HG02588 (cell line): ENCODE measurements around the gene B4GALT6.

ENCODE experiments used
- ATAC-seq: cut with Tn5 transposase; IDR thresholded peaks from one replicate; pipeline ENCODE4 v1.9.1; 2021; ENCODE audit warnings: mild to moderate bottlenecking, moderate library complexity; ENCODE audit not compliant: unreplicated experiment

B4GALT6 gene

GRCh38 chr18:31634331-31634713 is 50.1 kb downstream of the B4GALT6 start:
- ATAC-seq, result peak; percentile 97

DNA sequence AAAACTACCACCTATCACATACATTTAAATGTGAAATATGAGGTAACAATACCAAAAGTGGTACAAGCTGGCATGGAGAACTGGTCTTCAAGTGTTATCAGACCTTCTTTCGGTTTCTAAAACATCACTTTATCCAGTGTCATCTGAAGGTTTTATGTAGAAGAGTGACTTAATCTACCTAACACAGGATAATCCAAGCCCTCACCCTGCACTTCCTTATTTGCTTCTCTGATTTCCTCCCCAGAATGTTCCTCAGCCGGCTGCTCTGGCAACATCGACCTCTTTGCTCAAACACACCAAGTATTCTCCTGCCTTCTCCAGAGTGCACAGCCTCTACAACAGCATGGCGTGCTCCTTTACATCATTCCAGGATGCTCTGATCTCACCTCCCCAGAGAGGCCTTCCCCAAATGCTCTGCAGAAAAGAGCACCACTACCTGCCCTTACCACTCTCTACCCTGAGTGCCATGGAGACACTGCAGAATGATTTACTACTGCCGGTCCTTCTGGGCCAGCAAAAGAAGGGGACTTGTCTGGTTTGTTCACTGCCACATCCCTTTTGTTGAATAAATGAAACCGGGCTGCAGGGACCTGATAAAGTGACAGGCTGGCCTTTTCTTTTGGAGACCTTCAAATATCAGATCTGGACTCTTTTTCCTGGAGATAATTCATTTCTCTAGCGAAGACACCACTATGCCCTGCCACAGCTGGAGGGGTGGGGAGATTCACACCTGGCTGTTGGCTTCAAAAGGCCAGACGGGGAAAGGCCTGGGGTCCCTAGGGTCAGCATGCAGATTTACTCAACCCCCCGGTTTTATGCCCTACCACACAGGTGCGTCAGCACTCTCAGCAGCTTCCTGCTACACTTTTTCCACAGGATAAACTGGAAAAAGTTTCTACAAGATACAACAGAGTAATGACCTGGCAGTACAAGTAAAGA is 50.7 kb downstream of the B4GALT6 start:
- ATAC-seq, result peak; percentile 7

DNA sequence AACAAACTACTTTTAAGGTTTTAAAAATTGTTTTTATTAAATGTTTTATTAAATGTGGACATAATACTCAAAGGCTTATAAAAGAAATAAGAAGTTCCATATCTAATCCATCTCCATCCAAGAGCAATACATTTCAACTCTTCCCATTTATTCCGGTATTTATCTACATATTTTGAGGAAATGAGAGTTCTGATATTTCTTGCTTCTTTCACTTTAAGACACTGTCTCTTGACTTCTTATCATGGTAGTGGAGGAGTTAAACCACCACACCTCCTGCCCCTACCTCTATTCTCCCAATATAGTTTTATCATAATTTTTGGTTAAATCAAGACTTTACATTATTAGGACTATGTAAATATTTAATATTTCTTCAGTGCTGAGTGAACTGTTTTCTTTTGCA is 52.0 kb downstream of the B4GALT6 start:
- no peak for ATAC-seq

GRCh38 chr18:31631526-31631925 is 52.9 kb downstream of the B4GALT6 start:
- ATAC-seq, result no peak

- ATAC-seq, result no peak
These were observed 53.8 kb downstream of the B4GALT6 start for GRCh38 chr18:31630549-31630948.

DNA sequence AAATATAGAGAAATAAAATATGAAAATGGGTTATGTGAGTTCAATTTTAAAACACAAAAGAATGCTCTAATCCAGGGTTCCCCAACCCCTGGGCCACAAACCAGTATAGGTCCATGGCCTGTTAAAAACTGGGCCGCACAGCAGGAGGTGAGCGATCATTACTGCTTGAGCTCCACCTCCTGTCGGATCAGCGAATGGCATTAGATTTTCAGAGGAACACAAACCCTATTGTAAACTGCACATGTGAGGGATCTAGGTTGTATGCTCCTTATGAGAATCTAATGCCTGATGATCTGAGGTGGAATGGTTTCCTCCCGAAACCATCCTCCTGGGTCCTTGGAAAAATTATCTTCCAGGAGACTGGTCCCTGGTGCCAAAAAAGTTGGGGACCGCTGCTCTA is 58.0 kb downstream of the B4GALT6 start:
- no peak for ATAC-seq

DNA sequence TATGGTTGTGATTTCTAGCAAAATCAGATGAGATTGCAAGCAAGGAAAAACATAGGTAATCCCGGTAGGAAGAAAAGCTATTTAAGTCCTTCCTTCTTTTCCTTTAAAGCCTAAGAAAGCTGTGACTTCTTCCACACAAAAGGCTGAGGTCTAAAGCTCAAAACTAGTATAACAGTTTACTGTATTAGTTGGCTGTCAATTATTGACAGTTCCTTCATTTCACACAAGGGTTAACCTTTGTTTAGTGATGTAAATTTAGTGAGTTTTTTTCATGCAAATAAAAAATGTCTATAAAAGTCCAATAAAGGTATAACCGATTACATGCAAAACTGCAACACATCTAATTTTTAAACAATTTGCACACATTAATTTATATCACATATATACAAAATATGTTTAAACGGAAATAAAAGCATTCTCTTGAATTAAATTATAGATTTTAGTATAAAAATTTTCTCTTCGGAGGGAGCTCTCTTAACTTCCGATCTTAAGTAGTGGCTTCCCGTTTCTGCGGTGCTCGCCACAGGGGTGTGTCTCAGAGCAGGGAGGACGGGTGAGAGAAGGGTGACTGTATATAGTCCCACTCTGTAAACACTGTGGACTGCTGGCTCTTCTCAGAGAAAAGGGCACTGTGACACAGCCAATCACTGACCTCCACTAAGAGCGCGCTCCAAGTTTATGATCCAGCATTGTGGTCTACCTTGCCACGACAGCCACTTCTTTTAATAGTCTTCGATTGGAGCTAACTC is 59.3 kb downstream of the B4GALT6 start:
- ATAC-seq, result no peak

GRCh38 chr18:31619291-31619690 is 65.1 kb downstream of the B4GALT6 start:
- no peak for ATAC-seq

GRCh38 chr18:31618801-31619200 is 65.6 kb downstream of the B4GALT6 start:
- no peak for ATAC-seq

GRCh38 chr18:31617031-31617717 is 67.2 kb downstream of the B4GALT6 start:
- ATAC-seq, result no peak

DNA sequence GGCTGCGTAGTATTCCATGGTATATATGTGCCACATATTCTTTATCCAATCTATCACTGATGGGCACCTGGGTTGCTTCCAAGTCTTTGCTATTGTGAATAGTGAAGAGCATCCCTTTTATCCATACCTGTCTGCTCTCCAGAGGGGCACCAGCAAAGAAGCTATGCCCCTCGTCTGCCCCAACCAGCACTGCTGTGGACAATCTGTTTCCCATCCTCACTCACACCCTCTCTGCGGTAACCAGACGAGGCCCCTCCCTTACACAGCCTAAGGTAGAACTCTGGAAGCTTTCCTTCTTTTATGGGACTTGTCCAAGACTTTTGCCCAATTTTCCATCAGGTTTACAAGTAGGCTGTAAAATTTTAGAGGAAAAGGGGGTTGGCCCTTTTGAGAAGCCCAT is 67.8 kb downstream of the B4GALT6 start:
- ATAC-seq, result no peak

- ATAC-seq, result no peak
These were observed 70.3 kb downstream of the B4GALT6 start for GRCh38 chr18:31614044-31614443.

GRCh38 chr18:31612124-31612523 is 72.3 kb downstream of the B4GALT6 start:
- no peak for ATAC-seq

GRCh38 chr18:31611511-31611910 is 72.9 kb downstream of the B4GALT6 start:
- ATAC-seq, result no peak

- ATAC-seq, result peak; percentile 63
These were observed 73.8 kb downstream of the B4GALT6 start for GRCh38 chr18:31610286-31611205.

- ATAC-seq, result no peak
These were observed 74.5 kb downstream of the B4GALT6 start for GRCh38 chr18:31609886-31610285.

GRCh38 chr18:31607384-31607783 is 77.0 kb downstream of the B4GALT6 start:
- ATAC-seq, result no peak

DNA sequence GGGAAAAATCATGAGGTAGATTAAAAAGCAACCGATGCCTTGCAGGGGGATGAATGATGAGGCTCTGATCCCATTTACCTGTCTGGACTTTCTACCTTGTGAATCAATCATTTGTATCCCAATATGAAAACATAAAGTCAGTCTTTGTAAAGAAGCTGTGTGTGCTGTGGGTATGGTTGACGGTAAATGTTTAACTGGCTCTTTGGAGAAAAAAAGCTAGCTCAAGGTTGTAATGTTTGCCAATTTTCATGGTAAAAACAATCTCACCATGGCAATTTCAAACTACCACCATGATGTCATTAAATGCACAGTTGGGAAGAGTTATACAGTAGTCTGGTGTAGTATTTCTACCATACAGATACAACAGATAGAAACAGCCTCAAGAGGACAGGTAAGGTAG is 78.1 kb downstream of the B4GALT6 start:
- no peak for ATAC-seq

GRCh38 chr18:31603315-31603714 is 81.1 kb downstream of the B4GALT6 start:
- ATAC-seq, result no peak

- no peak for ATAC-seq
These were observed 86.2 kb downstream of the B4GALT6 start for GRCh38 chr18:31598021-31598805.
